OCI-LY1 (cell line): ENCODE results near the gene PPP1R1C.

ENCODE experiments used
- H2AFZ ChIP-seq: fragments of 200-600 bp; sonication (generic), shearing (Covaris generic); 2 replicates; pipeline ENCODE4 v1.6.0; 2014; ENCODE audit warnings: antibody characterized with exemption, mild to moderate bottlenecking, low read length
- H3F3A ChIP-seq: fragments of 200-600 bp; sonication (generic), shearing (Covaris generic); 2 replicates; pipeline ENCODE4 v1.6.0; 2014; ENCODE audit warnings: mild to moderate bottlenecking, antibody characterized with exemption, low read length, moderate library complexity; ENCODE audit not compliant: insufficient read depth
- H3K27ac ChIP-seq: fragments of 200-600 bp; sonication (generic); 2 replicates; pipeline ENCODE4 v1.5.1; 2014; ENCODE audit warnings: low read length, mixed run types, mild to moderate bottlenecking, low read depth; ENCODE audit not compliant: poor library complexity, severe bottlenecking
- H3K27me3 ChIP-seq: fragments of 200-600 bp; sonication (generic); 2 replicates; pipeline ENCODE4 v1.6.0; 2014; ENCODE audit warnings: antibody characterized with exemption, mild to moderate bottlenecking, low read length, moderate library complexity; ENCODE audit not compliant: insufficient read depth
- H3K36me3 ChIP-seq: fragments of 200-600 bp; sonication (generic); 2 replicates; pipeline ENCODE4 v1.6.1; 2014; ENCODE audit warnings: mild to moderate bottlenecking, antibody characterized with exemption, low read length, moderate library complexity, mixed read lengths; ENCODE audit not compliant: insufficient read depth
- H3K4me1 ChIP-seq: fragments of 200-600 bp; sonication (generic); 2 replicates; pipeline ENCODE4 v1.5.1; 2014; ENCODE audit warnings: mild to moderate bottlenecking, low read length, moderate library complexity; ENCODE audit not compliant: insufficient read depth, severe bottlenecking
- H3K4me2 ChIP-seq: fragments of 200-600 bp; sonication (generic), shearing (Covaris generic); 2 replicates; pipeline ENCODE4 v1.6.1; 2014; ENCODE audit warnings: low read length
- H3K4me3 ChIP-seq: fragments of 200-600 bp; sonication (generic); 2 replicates; pipeline ENCODE4 v1.5.1; 2014; ENCODE audit warnings: low read length, low read depth, mild to moderate bottlenecking, mixed read lengths; ENCODE audit not compliant: poor library complexity, severe bottlenecking
- H3K79me2 ChIP-seq: fragments of 200-600 bp; shearing (Covaris generic); 2 replicates; pipeline ENCODE4 v1.6.1; 2016; ENCODE audit warnings: mixed run types, low read length, mixed read lengths; ENCODE audit not compliant: insufficient read depth
- H3K9ac ChIP-seq: fragments of 200-600 bp; sonication (generic), shearing (Covaris generic); 2 replicates; pipeline ENCODE4 v1.6.1; 2014; ENCODE audit warnings: mild to moderate bottlenecking, low read length, mixed read lengths
- H3K9me2 ChIP-seq: fragments of 200-600 bp; sonication (generic), shearing (Covaris generic); 2 replicates; pipeline ENCODE4 v1.6.1; 2014; ENCODE audit warnings: low read depth, mild to moderate bottlenecking, low read length, mixed read lengths
- H3K9me3 ChIP-seq: fragments of 200-600 bp; shearing (Covaris generic); 2 replicates; pipeline ENCODE4 v1.6.1; 2014; ENCODE audit warnings: low read length, mixed read lengths
- H4K20me1 ChIP-seq: fragments of 200-600 bp; sonication (generic), shearing (Covaris generic); 2 replicates; pipeline ENCODE4 v1.6.0; 2016; ENCODE audit warnings: mild to moderate bottlenecking, low read length; ENCODE audit not compliant: insufficient read depth
- CTCF ChIP-seq: fragments of 200-600 bp; sonication (generic), shearing (Covaris generic); IDR thresholded peaks from 2 replicates; pipeline ENCODE4 v1.5.1; 2017; ENCODE audit warnings: mild to moderate bottlenecking, antibody characterized with exemption, low read length, moderate library complexity, mixed read lengths
- EZH2 ChIP-seq: fragments of 200-600 bp; sonication (generic), shearing (Covaris generic); IDR thresholded peaks from 2 replicates; pipeline ENCODE4 v1.8.0; 2017; ENCODE audit warnings: borderline replicate concordance, mixed run types, mild to moderate bottlenecking, antibody characterized with exemption, low read length, moderate library complexity, mixed read lengths

PPP1R1C gene

GRCh38 chr2:182117196-182117595 is 131.5 kb downstream of the PPP1R1C start:
- no peaks in the 10 kb centered on the region for H3F3A ChIP-seq
- no peak overlapping the region for H3K9ac ChIP-seq
- H3K9me2 ChIP-seq = no peaks in the 10 kb centered on the region
- H3K27ac ChIP-seq = no peak overlapping the region
- H3K4me1 ChIP-seq = no peaks in the 10 kb centered on the region
- H3K79me2 ChIP-seq = no peaks in the 10 kb centered on the region
- H3K9me3 ChIP-seq = no peaks in the 10 kb centered on the region
- H3K4me2 ChIP-seq = no peak overlapping the region
- TF ChIP-seq CTCF (no peak), EZH2 (no peak)
- H3K4me3 ChIP-seq = no peak overlapping the region
- H4K20me1 ChIP-seq = no peaks in the 10 kb centered on the region
- H3K27me3 ChIP-seq = no peaks in the 10 kb centered on the region
- H2AFZ ChIP-seq = no peak overlapping the region
- no peaks in the 10 kb centered on the region for H3K36me3 ChIP-seq

DNA sequence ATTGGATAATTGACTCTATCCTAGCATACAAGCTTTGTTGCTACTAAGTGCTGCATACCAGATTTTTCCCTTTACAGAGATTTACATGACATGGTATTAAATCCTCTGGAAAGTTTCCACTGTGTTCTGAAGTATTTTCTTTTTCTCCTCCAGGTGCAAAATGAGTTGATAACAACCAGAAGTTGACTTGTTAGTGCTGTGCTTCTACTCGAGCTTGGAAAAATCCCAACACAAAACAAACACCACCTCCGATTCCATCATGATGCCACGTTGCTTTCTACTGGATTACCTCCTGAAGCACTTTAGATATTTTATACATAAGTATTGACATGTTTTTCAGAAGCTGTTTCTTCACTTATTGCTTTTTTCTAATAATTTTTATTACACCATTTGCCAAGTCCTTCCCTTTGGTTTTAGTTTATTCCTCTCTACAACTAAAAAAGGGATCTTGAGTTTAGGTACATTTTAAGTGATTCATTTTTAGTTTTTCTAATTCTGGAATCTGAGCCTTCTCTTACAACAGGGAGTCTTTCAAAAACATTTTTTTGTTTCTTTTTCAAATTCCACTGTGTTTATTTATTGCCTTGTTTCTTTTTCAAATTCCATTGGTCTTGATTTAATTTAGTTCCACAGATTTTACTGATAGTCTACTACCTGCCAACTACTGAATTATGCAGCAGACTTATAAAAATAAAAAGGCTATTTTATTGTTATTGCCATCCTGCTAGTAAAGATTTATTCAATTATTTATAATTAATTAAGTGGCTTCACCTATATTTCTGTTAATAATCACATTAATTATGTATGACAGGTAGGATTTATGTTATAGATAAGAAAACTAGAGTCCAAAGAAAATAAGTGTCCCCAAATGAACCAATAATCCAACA is 143.4 kb downstream of the PPP1R1C start:
- H3F3A ChIP-seq = no peaks in the 10 kb centered on the region
- no peak overlapping the region for H3K4me2 ChIP-seq
- TF ChIP-seq EZH2 = no peak
- TF ChIP-seq CTCF = no peak
- H3K27me3 ChIP-seq = no peaks in the 10 kb centered on the region
- no peaks in the 10 kb centered on the region for H3K4me1 ChIP-seq
- no peaks in the 10 kb centered on the region for H3K79me2 ChIP-seq
- H4K20me1 ChIP-seq = no peaks in the 10 kb centered on the region
- no peak overlapping the region for H2AFZ ChIP-seq
- H3K9me2 ChIP-seq = no peaks in the 10 kb centered on the region
- H3K4me3 ChIP-seq = no peak overlapping the region
- no peaks in the 10 kb centered on the region for H3K9me3 ChIP-seq
- H3K36me3 ChIP-seq = no peaks in the 10 kb centered on the region
- no peak overlapping the region for H3K9ac ChIP-seq
- H3K27ac ChIP-seq = no peak overlapping the region

GRCh38 chr2:182132605-182133004 is 147.0 kb downstream of the PPP1R1C start:
- Histone ChIP-seq H3K4me2 (no peak overlapping the region), H2AFZ (no peak overlapping the region), H3K36me3 (no peaks in the 10 kb centered on the region), H3K4me1 (no peaks in the 10 kb centered on the region), H4K20me1 (no peaks in the 10 kb centered on the region), H3K27me3 (no peaks in the 10 kb centered on the region), H3K4me3 (no peak overlapping the region), H3F3A (no peaks in the 10 kb centered on the region), H3K27ac (no peak overlapping the region), H3K9ac (no peak overlapping the region), H3K9me2 (no peaks in the 10 kb centered on the region), H3K79me2 (no peaks in the 10 kb centered on the region), H3K9me3 (no peaks in the 10 kb centered on the region)
- no peak for TF ChIP-seq EZH2
- TF ChIP-seq CTCF = no peak
